B cell (primary cell): ENCODE results near the gene DRD1. TPM values are rescaled to one million over a fixed set of nuclear protein-coding genes. Genes with fewer than 3 reads are reported as not detected.

Experiments used
- ATAC-seq: fragments of 200-7000 bp; cut with Tn5 transposase; one replicate; pipeline ENCODE4 v1.10.0; 2021; ENCODE audit warnings: low read depth, mild to moderate bottlenecking, moderate number of reproducible peaks, moderate library complexity
- CTCF ChIA-PET: fragments of 350-600 bp; sonication (Branson Sonifier 250); formaldehyde crosslinking; loops from one replicate; lab custom pipeline; 2021; ENCODE audit warnings: antibody characterized with exemption, inconsistent platforms; lab: Charles Lee
- POLR2A ChIA-PET: fragments of 350-600 bp; sonication (Branson Sonifier 250); formaldehyde crosslinking; loops from one replicate; lab custom pipeline; 2021; ENCODE audit warnings: antibody characterized with exemption; lab: Charles Lee
- DNase-seq: peaks from one replicate; pipeline ENCODE4 v3.0.0; 2013
- H2AFZ ChIP-seq: 2 replicates; pipeline ENCODE4 v1.6.1; 2012; ENCODE audit warnings: mild to moderate bottlenecking, low read depth, low read length; ENCODE audit not compliant: insufficient read depth, poor library complexity, severe bottlenecking
- H3K27ac ChIP-seq, 2 donors: 1 replicate in 1 of 2; 2 replicates in 1 of 2; pipeline ENCODE4 v1.5.1; 2012 to 2013; ENCODE audit warnings: low read length in 2 of 2, mild to moderate bottlenecking in 2 of 2, moderate library complexity in 1 of 2
- H3K27me3 ChIP-seq, 4 experiments: fragments of 200-600 bp in 1 of 4; sonication (generic) in 1 of 4; replicated peaks in 1 of 4; 1 replicate in 2 of 4; 2 replicates in 2 of 4; pipeline versions ENCODE4 v1.6.1 to v1.7.0; 2013 to 2016; ENCODE audit warnings: low read length in 3 of 4, mild to moderate bottlenecking in 2 of 4, mixed read lengths in 1 of 4, moderate library complexity in 1 of 4; ENCODE audit not compliant: insufficient read depth in 4 of 4, control insufficient read depth in 3 of 4; ENCODE audit errors: control extremely low read depth in 1 of 4
- H3K36me3 ChIP-seq, 2 experiments: replicated peaks in 1 of 2; 1 replicate in 1 of 2; 2 replicates in 1 of 2; pipeline versions ENCODE4 v1.6.1 to v1.7.1; 2013; ENCODE audit warnings: low read length in 1 of 2; ENCODE audit not compliant: insufficient read depth in 2 of 2, control insufficient read depth in 1 of 2; ENCODE audit errors: control extremely low read depth in 1 of 2, extremely low read depth in 1 of 2
- H3K4me1 ChIP-seq, 2 donors: fragments of 200-600 bp in 1 of 2; sonication (generic) in 1 of 2; 1 replicate in 1 of 2; 2 replicates in 1 of 2; pipeline versions ENCODE4 v1.5.1 to v1.6.1; 2013 to 2017; ENCODE audit warnings: low read length in 2 of 2; ENCODE audit not compliant: control insufficient read depth in 2 of 2, insufficient read depth in 2 of 2
- H3K4me2 ChIP-seq: replicated peaks from 2 replicates; pipeline ENCODE3; 2012; ENCODE audit warnings: mild to moderate bottlenecking, low read depth, low read length; ENCODE audit not compliant: poor library complexity, severe bottlenecking
- H3K4me3 ChIP-seq, 5 experiments: fragments of 200-600 bp in 1 of 5; sonication (generic) in 1 of 5; 1 replicate in 3 of 5; 2 replicates in 2 of 5; pipeline versions ENCODE4 v1.5.1 to v1.7.0; 2011 to 2016; ENCODE audit warnings: low read length in 4 of 5, mild to moderate bottlenecking in 4 of 5, low read depth in 2 of 5, control low read depth in 1 of 5, moderate library complexity in 1 of 5; ENCODE audit not compliant: insufficient read depth in 1 of 5; ENCODE audit errors: control extremely low read depth in 1 of 5, extremely low read depth in 1 of 5
- H3K79me2 ChIP-seq: fragments of 200-600 bp; sonication (generic); one replicate; pipeline ENCODE4 v1.6.0; 2016; ENCODE audit warnings: low read length; ENCODE audit not compliant: control insufficient read depth, insufficient read depth
- H3K9ac ChIP-seq: fragments of 200-600 bp; sonication (generic); 2 replicates; pipeline ENCODE4 v1.6.1; 2017; ENCODE audit warnings: mild to moderate bottlenecking, low read length, moderate library complexity
- H3K9me3 ChIP-seq, 3 donors: one replicate each; pipeline versions ENCODE4 v1.6.1 to v1.7.1; 2013; ENCODE audit warnings: low read length in 2 of 3; ENCODE audit not compliant: control insufficient read depth in 2 of 3, insufficient read depth in 1 of 3; ENCODE audit errors: control extremely low read depth in 1 of 3
- H4K20me1 ChIP-seq: 2 replicates; pipeline ENCODE4 v1.6.0; 2012; ENCODE audit warnings: mild to moderate bottlenecking, low read length; ENCODE audit not compliant: insufficient read depth, control insufficient read depth, poor library complexity, severe bottlenecking
- H3K27ac Mint-ChIP-seq: one replicate; pipeline ENCODE4 v1.8.0; 2021; ENCODE audit warnings: mixed read lengths
- H3K27me3 Mint-ChIP-seq: one replicate; pipeline ENCODE4 v1.8.0; 2021; ENCODE audit warnings: mixed read lengths
- H3K4me1 Mint-ChIP-seq: one replicate; pipeline ENCODE4 v1.8.0; 2021; ENCODE audit warnings: mixed read lengths
- H3K4me3 Mint-ChIP-seq: one replicate; pipeline ENCODE4 v1.8.0; 2021; ENCODE audit warnings: mixed read lengths
- H3K9me3 Mint-ChIP-seq: one replicate; pipeline ENCODE4 v1.8.0; 2022; ENCODE audit warnings: mixed read lengths; ENCODE audit not compliant: insufficient read depth
- CTCF ChIP-seq: fragments of 200-600 bp; IDR thresholded peaks from one replicate; pipeline ENCODE4 v1.8.0; 2022; ENCODE audit warnings: antibody characterized with exemption, mild to moderate bottlenecking
- EZH2 ChIP-seq: IDR thresholded peaks from 2 replicates; pipeline ENCODE4 v1.6.1; 2012; ENCODE audit warnings: borderline replicate concordance, low read depth, mild to moderate bottlenecking, moderate library complexity, low read length; ENCODE audit not compliant: insufficient read depth, poor library complexity, severe bottlenecking
- WGBS: methylation state at CpG from one replicate; pipeline ENCODE4 v1.1.5; 2013; ENCODE audit warnings: missing lambda C conversion rate; ENCODE audit not compliant: insufficient coverage; 5-methylcytosine and 5-hydroxymethylcytosine counted together
- intact Hi-C: fragments of 100-400 bp; cut with micrococcal nuclease; formaldehyde crosslinking; loops from one replicate; pipeline ENCODE4 v1.10.0; 2022
- polyA plus RNA-seq: library from polyadenylated mRNA; depleted of rRNA; stranded (reverse); fragments of >200 nt; gene quantifications from 2 replicates; pipeline ENCODE4 v1.2.3, GENCODE V29; 2012
- total RNA-seq, 2 donors: library from RNA; stranded (reverse); fragments of 120-200 nt in 1 of 2; gene quantifications; 1 replicate in 1 of 2; 2 replicates in 1 of 2; pipeline versions ENCODE4 v1.2.3 to v1.2.4, GENCODE V29; 2013 to 2022

DRD1 gene
- total and polyA plus RNA-seq, 2 donors (not counting 1 experiment from before 2014, with no cell fraction given), result not detected

- Mint-ChIP-seq H3K4me3 (no peak overlapping the region), H3K27ac (no peak overlapping the region), H3K9me3 (no peaks in the 10 kb centered on the region), H3K4me1 (peaks cover 5% of the 10 kb centered on the region), H3K27me3 (no peaks in the 10 kb centered on the region)
- Histone ChIP-seq H3K4me1 (no peaks in the 10 kb centered on the region), H3K4me3 (no peak overlapping the region), H4K20me1 (peaks cover 4% of the 10 kb centered on the region), H3K27me3 (no peaks in the 10 kb centered on the region), H3K9ac (no peak overlapping the region), H2AFZ (no peak overlapping the region), H3K9me3 (no peaks in the 10 kb centered on the region), H3K36me3 (peaks cover 10 to 45% of the 10 kb centered on the region in 2 experiments), H3K79me2 (peaks cover 56% of the 10 kb centered on the region), H3K4me2 (no peak overlapping the region), H3K27ac (no peak overlapping the region)
- ATAC-seq (no peak), DNase-seq (no peak)
- CTCF ChIA-PET, result no interaction called here
- TF ChIP-seq CTCF (no peak), EZH2 (no peak)
- intact Hi-C loops, result no loop called here
- POLR2A ChIA-PET, result no interaction called here
- 35% methylated on average over 3 of the region's 6 CpGs for WGBS
Measured at GRCh38 chr5:175489693-175490443, 45.9 kb upstream of the DRD1 start.

- peaks cover 5% of the 10 kb centered on the region for H4K20me1 ChIP-seq
- TF ChIP-seq EZH2, result no peak
- TF ChIP-seq CTCF, result no peak
- 97% methylated on average over 11 of the region's 11 CpGs for WGBS
- ChIA-PET POLR2A (no interaction called here), CTCF (interaction anchor here (1.2 kb wide), 1 partner anchor 23 kb away, joined by 4 read pairs; no protein-coding TSS in a partner anchor)
- peaks cover 0 to 34% of the 10 kb centered on the region in 2 experiments for H3K36me3 ChIP-seq
- Mint-ChIP-seq H3K9me3 (no peaks in the 10 kb centered on the region), H3K27ac (no peak overlapping the region), H3K27me3 (no peaks in the 10 kb centered on the region), H3K4me3 (no peak overlapping the region), H3K4me1 (peaks cover 11% of the 10 kb centered on the region)
- H2AFZ ChIP-seq, result no peak overlapping the region
- H3K27ac ChIP-seq, result no peak overlapping the region
- no peak overlapping the region for H3K4me3 ChIP-seq
- no peak overlapping the region for H3K4me2 ChIP-seq
- ATAC-seq (no peak), DNase-seq (no peak)
- no peaks in the 10 kb centered on the region for H3K27me3 ChIP-seq
- H3K9ac ChIP-seq, result no peak overlapping the region
- H3K4me1 ChIP-seq, result no peaks in the 10 kb centered on the region
- H3K9me3 ChIP-seq, result no peaks in the 10 kb centered on the region
- intact Hi-C loops, result no loop called here
- peaks cover 66% of the 10 kb centered on the region for H3K79me2 ChIP-seq
Measured at GRCh38 chr5:175487514-175488222, 43.7 kb upstream of the DRD1 start.
